ENCODE data around the gene IGF2BP1. TPM values are rescaled to one million over a fixed set of nuclear protein-coding genes. Genes with fewer than 3 reads are reported as not detected.

IGF2BP1 gene
- total RNA-seq, 4 donors from 2014 or later, result 0.19 to 4.4 TPM; not detected in 2

DNA sequence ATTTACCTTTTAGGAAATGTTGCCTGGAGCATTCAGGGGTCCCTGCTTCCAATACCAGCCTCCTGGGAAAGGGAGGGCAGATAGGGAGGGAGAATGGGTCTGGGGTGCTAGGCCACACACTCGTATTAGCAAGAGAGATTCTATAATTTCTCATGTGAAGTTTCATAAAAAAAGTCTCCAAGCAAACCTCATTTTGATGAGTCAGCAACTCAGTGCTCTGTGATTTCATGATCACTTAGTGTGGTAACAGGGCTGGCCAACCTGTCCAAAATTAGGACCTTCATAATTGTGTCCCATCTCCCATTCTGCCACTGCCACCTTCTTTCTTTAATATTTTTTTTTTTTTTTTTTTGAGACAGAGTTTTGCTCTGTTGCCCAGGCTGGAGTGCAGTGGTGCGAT, 41.4 kb downstream of the IGF2BP1 start:
- TF ChIP-seq, protein P1, sequence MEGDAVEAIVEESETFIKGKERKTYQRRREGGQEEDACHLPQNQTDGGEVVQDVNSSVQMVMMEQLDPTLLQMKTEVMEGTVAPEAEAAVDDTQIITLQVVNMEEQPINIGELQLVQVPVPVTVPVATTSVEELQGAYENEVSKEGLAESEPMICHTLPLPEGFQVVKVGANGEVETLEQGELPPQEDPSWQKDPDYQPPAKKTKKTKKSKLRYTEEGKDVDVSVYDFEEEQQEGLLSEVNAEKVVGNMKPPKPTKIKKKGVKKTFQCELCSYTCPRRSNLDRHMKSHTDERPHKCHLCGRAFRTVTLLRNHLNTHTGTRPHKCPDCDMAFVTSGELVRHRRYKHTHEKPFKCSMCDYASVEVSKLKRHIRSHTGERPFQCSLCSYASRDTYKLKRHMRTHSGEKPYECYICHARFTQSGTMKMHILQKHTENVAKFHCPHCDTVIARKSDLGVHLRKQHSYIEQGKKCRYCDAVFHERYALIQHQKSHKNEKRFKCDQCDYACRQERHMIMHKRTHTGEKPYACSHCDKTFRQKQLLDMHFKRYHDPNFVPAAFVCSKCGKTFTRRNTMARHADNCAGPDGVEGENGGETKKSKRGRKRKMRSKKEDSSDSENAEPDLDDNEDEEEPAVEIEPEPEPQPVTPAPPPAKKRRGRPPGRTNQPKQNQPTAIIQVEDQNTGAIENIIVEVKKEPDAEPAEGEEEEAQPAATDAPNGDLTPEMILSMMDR (IDR thresholded peaks at IDR 0.05; ENCODE audit: low read depth), result no peak

DNA sequence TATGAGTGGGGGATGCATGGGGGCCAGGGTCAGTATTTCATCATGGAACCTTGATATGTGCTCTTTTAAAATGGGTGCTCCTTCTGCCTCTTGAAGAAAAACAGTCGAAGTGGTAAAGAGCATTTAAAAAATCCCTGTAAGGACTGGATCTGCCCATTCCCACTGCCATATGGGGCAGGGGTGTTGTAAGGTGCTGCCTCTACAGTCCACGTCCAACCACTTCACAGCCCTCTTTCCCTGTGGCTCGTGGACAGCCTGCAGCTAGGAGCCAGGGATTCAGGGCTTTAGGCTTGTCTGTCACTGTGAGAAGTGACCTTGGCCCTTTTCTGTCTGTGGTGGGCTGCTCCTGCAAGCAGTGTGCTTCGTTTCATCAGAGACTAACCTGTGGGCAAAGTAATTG, 44.3 kb downstream of the IGF2BP1 start:
- TF ChIP-seq, protein P1 (IDR thresholded peaks at IDR 0.05; ENCODE audit: low read depth), result no peak

DNA sequence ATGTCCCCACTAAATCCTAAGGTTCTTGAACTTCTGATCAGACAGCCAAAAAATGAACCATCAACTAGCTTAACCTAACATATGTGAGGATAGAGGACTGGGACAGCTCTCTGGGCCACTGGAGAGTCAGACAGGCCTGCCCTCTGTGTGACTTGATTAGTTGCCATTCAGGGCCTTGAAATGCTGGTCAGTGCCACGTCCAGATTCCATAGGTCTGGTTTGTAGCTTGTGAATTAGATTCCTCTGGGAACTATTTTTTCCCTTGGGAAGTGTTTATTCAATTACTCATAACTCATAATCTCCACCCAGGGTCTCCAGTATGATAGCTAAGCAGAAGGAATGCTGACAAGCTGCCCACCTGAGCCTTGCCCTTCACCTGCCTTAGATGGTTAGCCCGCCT, 48.2 kb downstream of the IGF2BP1 start:
- TF ChIP-seq, protein P1 (IDR thresholded peaks at IDR 0.05; ENCODE audit: low read depth), result no peak

DNA sequence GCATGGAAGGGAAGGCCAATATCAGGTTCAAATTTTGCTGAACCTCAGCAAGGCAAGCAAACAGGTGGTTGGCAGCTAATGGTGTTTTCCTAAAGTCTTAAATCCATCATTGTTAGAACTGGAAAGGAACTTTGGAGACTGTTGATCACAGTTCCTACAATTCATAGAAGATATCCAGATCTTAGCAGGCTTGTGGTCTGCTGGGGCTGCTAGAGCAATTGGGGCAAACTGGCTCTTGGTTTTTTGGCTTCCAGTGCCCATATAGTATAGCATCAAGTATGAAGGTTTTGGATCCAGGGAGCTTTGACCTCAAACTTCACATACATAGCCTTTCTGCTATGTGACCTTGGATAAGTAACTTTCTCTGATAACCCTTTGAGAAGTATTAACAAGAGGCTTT, 49.7 kb downstream of the IGF2BP1 start:
- TF ChIP-seq, protein P1 (IDR thresholded peaks at IDR 0.05; ENCODE audit: low read depth), result no peak

DNA sequence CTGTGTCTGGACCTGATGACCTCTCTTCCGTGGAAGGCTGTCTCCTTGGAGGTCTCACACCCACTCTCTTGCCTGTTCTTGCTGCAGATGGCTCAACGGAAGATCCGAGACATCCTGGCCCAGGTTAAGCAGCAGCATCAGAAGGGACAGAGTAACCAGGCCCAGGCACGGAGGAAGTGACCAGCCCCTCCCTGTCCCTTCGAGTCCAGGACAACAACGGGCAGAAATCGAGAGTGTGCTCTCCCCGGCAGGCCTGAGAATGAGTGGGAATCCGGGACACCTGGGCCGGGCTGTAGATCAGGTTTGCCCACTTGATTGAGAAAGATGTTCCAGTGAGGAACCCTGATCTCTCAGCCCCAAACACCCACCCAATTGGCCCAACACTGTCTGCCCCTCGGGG, 52.1 kb downstream of the IGF2BP1 start:
- TF ChIP-seq, protein P1 (IDR thresholded peaks at IDR 0.05; ENCODE audit: low read depth), result no peak

DNA sequence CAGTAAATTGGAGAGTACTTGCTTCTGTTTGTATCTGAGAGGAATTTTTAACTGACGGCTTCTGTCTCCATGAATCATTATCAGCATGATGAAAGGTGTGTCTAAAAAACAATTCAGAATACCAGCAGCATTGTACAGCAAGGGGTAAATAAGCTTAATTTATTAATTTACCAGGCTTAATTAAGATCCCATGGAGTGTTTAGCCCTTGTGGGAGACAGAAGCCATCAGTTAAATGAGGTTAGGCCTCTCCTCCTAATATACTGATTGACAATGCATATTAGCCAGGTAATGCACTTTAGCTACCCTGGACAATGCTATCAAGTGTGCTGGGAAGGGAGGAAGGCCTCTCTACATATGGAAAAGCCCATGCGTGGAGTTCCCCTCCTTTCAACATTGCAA, 53.4 kb downstream of the IGF2BP1 start:
- TF ChIP-seq, protein P1 (IDR thresholded peaks at IDR 0.05; ENCODE audit: low read depth), result no peak

DNA sequence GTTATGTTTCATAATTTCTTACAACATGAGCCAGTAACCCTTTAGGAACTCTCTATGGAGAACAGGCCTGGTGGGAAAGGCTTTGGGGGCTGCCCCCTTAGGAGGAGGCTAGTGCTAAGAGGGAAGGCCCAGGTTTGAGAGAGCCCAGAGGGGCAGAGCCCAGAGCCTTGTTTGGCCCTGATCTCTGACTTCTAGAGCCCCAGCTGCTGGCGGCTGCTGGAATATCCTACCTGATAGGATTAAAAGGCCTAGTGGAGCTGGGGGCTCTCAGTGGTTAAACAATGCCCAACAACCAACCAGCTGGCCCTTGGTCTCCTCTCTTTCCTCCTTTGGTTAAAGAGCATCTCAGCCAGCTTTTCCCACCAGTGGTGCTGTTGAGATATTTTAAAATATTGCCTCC, 54.1 kb downstream of the IGF2BP1 start:
- TF ChIP-seq, protein P1 (IDR thresholded peaks at IDR 0.05; ENCODE audit: low read depth), result no peak
